ENCODE results near the gene WNT4.

DNA sequence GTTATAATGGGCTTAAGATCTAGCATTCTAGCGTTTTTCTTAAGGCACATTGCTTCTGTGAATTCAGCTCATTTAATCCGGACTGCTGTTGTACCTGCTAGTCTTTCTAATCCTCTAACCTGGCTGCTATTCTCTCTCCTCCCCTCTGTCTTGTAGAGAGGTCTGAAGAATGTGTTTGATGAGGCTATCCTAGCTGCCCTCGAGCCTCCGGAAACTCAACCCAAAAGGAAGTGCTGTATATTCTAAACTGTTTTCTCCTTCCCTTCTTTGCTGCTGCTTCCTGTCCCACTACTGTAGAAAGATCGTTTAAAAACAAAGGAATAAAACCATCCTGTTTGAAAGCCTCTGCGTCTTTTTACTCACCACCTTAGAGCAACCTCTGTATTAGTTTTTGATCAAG, 53.1 kb downstream of the WNT4 start:
- TF ChIP-seq GATA3 (IDR thresholded peaks at IDR 0.05; ENCODE audit: low read depth, low read length) (no peak), GATA2 (IDR thresholded peaks at IDR 0.05; ENCODE audit: low read depth, low read length) (no peak)

Measured in SH-SY5Y (cell line).